ENCODE results near the gene NCOA1. TPM values are rescaled to one million over a fixed set of nuclear protein-coding genes. Genes with fewer than 3 reads are reported as not detected.
"Not testable (repeated sequence)": the region's sequence is repeated elsewhere in the genome, so short reads cannot be mapped to it uniquely, and the experiment has no call there.

NCOA1 gene
- total and polyA plus RNA-seq, 10 of the 15 experiments (the other 5 are each of a cell fraction or from before 2014, with no cell fraction given), result 1.8 to 35.6 (median 6.1) TPM

DNA sequence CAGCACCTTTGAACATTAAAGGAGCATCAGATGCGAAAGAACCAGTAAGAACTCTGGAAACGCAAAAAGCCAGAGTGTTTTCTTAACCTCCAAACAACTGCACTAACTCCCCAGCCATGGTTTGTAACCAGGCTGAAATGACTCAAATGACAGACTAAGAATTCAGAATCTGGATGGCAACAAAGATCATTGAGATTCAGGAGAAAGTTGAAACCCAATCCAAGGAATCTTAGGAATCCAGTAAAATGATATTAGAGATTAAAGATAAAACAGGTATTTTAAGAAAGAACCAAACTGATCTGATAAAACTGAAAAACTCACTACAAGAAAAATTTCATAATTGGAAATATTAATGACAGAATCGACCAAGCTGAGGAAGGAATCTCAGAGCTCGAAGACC is 185.4 kb downstream of the NCOA1 start:
- SMC1A ChIA-PET (ENCODE audit: uncharacterized antibody, unreplicated experiment), result interaction anchor here (0.7 kb wide), 1 partner anchor 97 kb away, joined by 4 read pairs; no protein-coding TSS in a partner anchor

DNA sequence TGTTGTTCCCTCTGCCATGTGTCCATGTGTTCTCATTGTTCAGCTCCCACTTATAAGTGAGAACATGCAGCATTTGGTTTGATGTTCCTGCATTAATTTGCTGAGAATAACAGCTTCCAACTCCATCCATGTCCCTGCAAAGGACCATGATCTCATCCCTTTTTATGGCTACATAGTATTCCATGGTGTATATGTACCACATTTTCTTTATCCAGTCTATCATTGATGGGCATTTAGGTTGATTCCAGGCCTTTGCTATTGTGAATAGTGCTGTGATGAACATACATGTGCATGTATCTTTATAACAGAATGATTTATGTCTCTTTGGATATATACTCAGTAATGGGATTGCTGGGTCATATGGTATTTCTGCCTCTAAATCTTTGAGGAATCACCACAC is 187.0 kb downstream of the NCOA1 start:
- H3K4me2 ChIP-seq (ENCODE audit: control insufficient read depth, insufficient read depth); H3K79me2 ChIP-seq (ENCODE audit: control insufficient read depth, insufficient read depth, low read length); H4K20me1 ChIP-seq (ENCODE audit: control insufficient read depth, insufficient read depth); BruUV-seq (replicated peaks); H3K4me1 ChIP-seq (ENCODE audit: control insufficient read depth, insufficient read depth, low read length); H3K27ac ChIP-seq (ENCODE audit: control insufficient read depth, insufficient read depth); FAIRE-seq; H3K27me3 ChIP-seq (replicated peaks in 1 of 2; ENCODE audit: control insufficient read depth in 2 of 2, insufficient read depth in 2 of 2, low read length in 1 of 2); RAD21 ChIA-PET (ENCODE audit: unreplicated experiment); H3K9me3 ChIP-seq (replicated peaks; ENCODE audit: control insufficient read depth, insufficient read depth, low read length); H3K9ac ChIP-seq (ENCODE audit: control insufficient read depth, insufficient read depth, low read length); intact Hi-C loops (cut with micrococcal nuclease; ENCODE audit: unreplicated experiment); H3K4me3 ChIP-seq; POLR2A ChIA-PET; ATAC-seq; DNase-seq (ENCODE audit: low read depth, low spot score); CTCF ChIA-PET; H2AFZ ChIP-seq (ENCODE audit: control insufficient read depth, low read depth, low read length); H3K36me3 ChIP-seq (ENCODE audit: control insufficient read depth in 2 of 2, insufficient read depth in 2 of 2, low read length in 1 of 2); in situ Hi-C loops (cut with MboI): not testable (repeated sequence)
- SMC1A ChIA-PET (ENCODE audit: uncharacterized antibody, unreplicated experiment), result interaction anchor here (1.1 kb wide), 1 partner anchor 82 kb away, joined by 3 read pairs; no protein-coding TSS in a partner anchor

More for the DNA sequence above, 185.4 kb downstream of the NCOA1 start:
- no peak for DNase-seq (ENCODE audit: low read depth, low spot score)
- ChIA-PET POLR2A (no interaction called here), CTCF (no interaction called here), RAD21 (ENCODE audit: unreplicated experiment) (no interaction called here)
- Histone ChIP-seq H3K4me3 (no peak overlapping the region), H3K36me3 (ENCODE audit: control insufficient read depth in 2 of 2, insufficient read depth in 2 of 2, low read length in 1 of 2) (peaks cover 0 to 1% of the 10 kb centered on the region in 2 experiments; a peak in 2 of 4 replicates), H3K4me1 (ENCODE audit: control insufficient read depth, insufficient read depth, low read length) (no peaks in the 10 kb centered on the region), H3K79me2 (ENCODE audit: control insufficient read depth, insufficient read depth, low read length) (no peaks in the 10 kb centered on the region), H4K20me1 (ENCODE audit: control insufficient read depth, insufficient read depth) (no peaks in the 10 kb centered on the region), H3K9ac (ENCODE audit: control insufficient read depth, insufficient read depth, low read length) (no peak overlapping the region), H3K9me3 (replicated peaks; ENCODE audit: control insufficient read depth, insufficient read depth, low read length) (no peaks in the 10 kb centered on the region), H3K27ac (ENCODE audit: control insufficient read depth, insufficient read depth) (no peak overlapping the region), H3K4me2 (ENCODE audit: control insufficient read depth, insufficient read depth) (no peak overlapping the region), H2AFZ (ENCODE audit: control insufficient read depth, low read depth, low read length) (no peak overlapping the region), H3K27me3 (replicated peaks in 1 of 2; ENCODE audit: control insufficient read depth in 2 of 2, insufficient read depth in 2 of 2, low read length in 1 of 2) (no peaks in the 10 kb centered on the region)
- 96% methylated on average over 4 of the region's 4 CpGs for WGBS (ENCODE audit: insufficient coverage, insufficient replicate concordance, low lambda C conversion rate, missing lambda C conversion rate)
- ATAC-seq, result no peak
- in situ Hi-C loops (cut with MboI), result no loop called here
- TF ChIP-seq HCFC1 (IDR thresholded peaks at IDR 0.05; ENCODE audit: low read length), result no peak
- TF ChIP-seq SUPT20H (IDR thresholded peaks at IDR 0.05; ENCODE audit: borderline replicate concordance, control insufficient read depth, low read depth, low read length), result no peak
- TF ChIP-seq PML (IDR thresholded peaks at IDR 0.05; ENCODE audit: low read length), result no peak
- TF ChIP-seq, protein P1, sequence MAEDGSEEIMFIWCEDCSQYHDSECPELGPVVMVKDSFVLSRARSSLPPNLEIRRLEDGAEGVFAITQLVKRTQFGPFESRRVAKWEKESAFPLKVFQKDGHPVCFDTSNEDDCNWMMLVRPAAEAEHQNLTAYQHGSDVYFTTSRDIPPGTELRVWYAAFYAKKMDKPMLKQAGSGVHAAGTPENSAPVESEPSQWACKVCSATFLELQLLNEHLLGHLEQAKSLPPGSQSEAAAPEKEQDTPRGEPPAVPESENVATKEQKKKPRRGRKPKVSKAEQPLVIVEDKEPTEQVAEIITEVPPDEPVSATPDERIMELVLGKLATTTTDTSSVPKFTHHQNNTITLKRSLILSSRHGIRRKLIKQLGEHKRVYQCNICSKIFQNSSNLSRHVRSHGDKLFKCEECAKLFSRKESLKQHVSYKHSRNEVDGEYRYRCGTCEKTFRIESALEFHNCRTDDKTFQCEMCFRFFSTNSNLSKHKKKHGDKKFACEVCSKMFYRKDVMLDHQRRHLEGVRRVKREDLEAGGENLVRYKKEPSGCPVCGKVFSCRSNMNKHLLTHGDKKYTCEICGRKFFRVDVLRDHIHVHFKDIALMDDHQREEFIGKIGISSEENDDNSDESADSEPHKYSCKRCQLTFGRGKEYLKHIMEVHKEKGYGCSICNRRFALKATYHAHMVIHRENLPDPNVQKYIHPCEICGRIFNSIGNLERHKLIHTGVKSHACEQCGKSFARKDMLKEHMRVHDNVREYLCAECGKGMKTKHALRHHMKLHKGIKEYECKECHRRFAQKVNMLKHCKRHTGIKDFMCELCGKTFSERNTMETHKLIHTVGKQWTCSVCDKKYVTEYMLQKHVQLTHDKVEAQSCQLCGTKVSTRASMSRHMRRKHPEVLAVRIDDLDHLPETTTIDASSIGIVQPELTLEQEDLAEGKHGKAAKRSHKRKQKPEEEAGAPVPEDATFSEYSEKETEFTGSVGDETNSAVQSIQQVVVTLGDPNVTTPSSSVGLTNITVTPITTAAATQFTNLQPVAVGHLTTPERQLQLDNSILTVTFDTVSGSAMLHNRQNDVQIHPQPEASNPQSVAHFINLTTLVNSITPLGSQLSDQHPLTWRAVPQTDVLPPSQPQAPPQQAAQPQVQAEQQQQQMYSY (CRISPR knock-in tag; IDR thresholded peaks at IDR 0.05), result no peak
- no peak for TF ChIP-seq TBL1XR1 (IDR thresholded peaks at IDR 0.05; ENCODE audit: low read depth, low read length)
- TF ChIP-seq RBBP5 (conservative IDR thresholded peaks at IDR 0.05), result no peak
- no peak for TF ChIP-seq TARDBP (IDR thresholded peaks at IDR 0.05; ENCODE audit: borderline replicate concordance)
- no peak for TF ChIP-seq RAD21 (IDR thresholded peaks at IDR 0.05; ENCODE audit: insufficient read depth, low read depth, low read length)
- TF ChIP-seq, protein P2, sequence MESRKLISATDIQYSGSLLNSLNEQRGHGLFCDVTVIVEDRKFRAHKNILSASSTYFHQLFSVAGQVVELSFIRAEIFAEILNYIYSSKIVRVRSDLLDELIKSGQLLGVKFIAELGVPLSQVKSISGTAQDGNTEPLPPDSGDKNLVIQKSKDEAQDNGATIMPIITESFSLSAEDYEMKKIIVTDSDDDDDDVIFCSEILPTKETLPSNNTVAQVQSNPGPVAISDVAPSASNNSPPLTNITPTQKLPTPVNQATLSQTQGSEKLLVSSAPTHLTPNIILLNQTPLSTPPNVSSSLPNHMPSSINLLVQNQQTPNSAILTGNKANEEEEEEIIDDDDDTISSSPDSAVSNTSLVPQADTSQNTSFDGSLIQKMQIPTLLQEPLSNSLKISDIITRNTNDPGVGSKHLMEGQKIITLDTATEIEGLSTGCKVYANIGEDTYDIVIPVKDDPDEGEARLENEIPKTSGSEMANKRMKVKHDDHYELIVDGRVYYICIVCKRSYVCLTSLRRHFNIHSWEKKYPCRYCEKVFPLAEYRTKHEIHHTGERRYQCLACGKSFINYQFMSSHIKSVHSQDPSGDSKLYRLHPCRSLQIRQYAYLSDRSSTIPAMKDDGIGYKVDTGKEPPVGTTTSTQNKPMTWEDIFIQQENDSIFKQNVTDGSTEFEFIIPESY (IDR thresholded peaks at IDR 0.05), result no peak
- no TSS peak for BruUV-seq (replicated peaks)
- intact Hi-C loops (cut with micrococcal nuclease; ENCODE audit: unreplicated experiment), result no loop called here
- FAIRE-seq, result no peak

Data from GM12878 (cell line).